HepG2 (cell line): Measurements from ENCODE around the gene PROX1. TPM values are rescaled to one million over a fixed set of nuclear protein-coding genes. Genes with fewer than 3 reads are reported as not detected.

Experiments used
- CREB1 ChIP-seq, 2 experiments: fragments of 450-650 bp in 1 of 2; IDR thresholded peaks; 2 replicates each; pipeline ENCODE4 v1.6.1; 2016 to 2017; ENCODE audit warnings: control low read depth in 1 of 2, mild to moderate bottlenecking in 1 of 2, missing compliant biosample characterization in 1 of 2, missing genetic modification characterization in 1 of 2
- ELF3 ChIP-seq: IDR thresholded peaks from 2 replicates; pipeline ENCODE4 v1.6.1; 2016; ENCODE audit warnings: missing genetic modification reagents, missing compliant biosample characterization
- GATAD2A ChIP-seq: IDR thresholded peaks from 2 replicates; pipeline ENCODE4 v1.6.1; 2016
- HIVEP1 ChIP-seq: sonication (generic); formaldehyde crosslinking; IDR thresholded peaks from 2 replicates; pipeline ENCODE4 v1.4.0; 2020; ENCODE audit warnings: mild to moderate bottlenecking, missing genetic modification reagents
- IRF2 ChIP-seq: IDR thresholded peaks from 2 replicates; pipeline ENCODE4 v1.6.1; 2018; ENCODE audit warnings: missing genetic modification reagents, missing compliant biosample characterization
- KDM4B ChIP-seq: sonication (generic); formaldehyde crosslinking; IDR thresholded peaks from 2 replicates; pipeline ENCODE4 v1.4.0; 2020; ENCODE audit warnings: missing genetic modification reagents
- KDM5B ChIP-seq: sonication (generic); formaldehyde crosslinking; IDR thresholded peaks from 2 replicates; pipeline ENCODE4 v1.4.0; 2020; ENCODE audit warnings: missing genetic modification reagents, mild to moderate bottlenecking, borderline replicate concordance
- MLLT10 ChIP-seq: sonication (generic); formaldehyde crosslinking; IDR thresholded peaks from 2 replicates; pipeline ENCODE4 v1.4.0; 2020; ENCODE audit warnings: missing genetic modification reagents
- NFIB ChIP-seq: sonication (generic); formaldehyde crosslinking; IDR thresholded peaks from 2 replicates; pipeline ENCODE4 v1.9.0; 2021; ENCODE audit warnings: missing genetic modification reagents, mild to moderate bottlenecking, borderline replicate concordance
- PHF5A ChIP-seq: IDR thresholded peaks from one replicate; pipeline ENCODE4 v1.6.1; 2018; ENCODE audit warnings: low read depth, missing genetic modification reagents; ENCODE audit not compliant: unreplicated experiment
- PPARG ChIP-seq: conservative IDR thresholded peaks from 2 replicates; pipeline ENCODE4 v1.6.1; 2016; ENCODE audit warnings: missing biosample characterization, missing genetic modification reagents
- RAD51 ChIP-seq: fragments of 450-650 bp; IDR thresholded peaks from 2 replicates; pipeline ENCODE4 v1.6.1; 2016; ENCODE audit warnings: borderline replicate concordance
- TBX2 ChIP-seq: sonication (generic); formaldehyde crosslinking; IDR thresholded peaks from 2 replicates; pipeline ENCODE4 v1.5.0; 2020; ENCODE audit warnings: missing genetic modification reagents, mild to moderate bottlenecking, borderline replicate concordance
- ZNF263 ChIP-seq: sonication (generic); formaldehyde crosslinking; IDR thresholded peaks from 2 replicates; pipeline ENCODE4 v1.4.0; 2020; ENCODE audit warnings: missing genetic modification reagents
- ZNF296 ChIP-seq: sonication (generic); formaldehyde crosslinking; conservative IDR thresholded peaks from 2 replicates; pipeline ENCODE4 v1.5.0; 2020; ENCODE audit warnings: mild to moderate bottlenecking, missing genetic modification reagents
- ZNF383 ChIP-seq: sonication (generic); formaldehyde crosslinking; IDR thresholded peaks from 2 replicates; pipeline ENCODE4 v1.4.0; 2020; ENCODE audit warnings: missing genetic modification reagents, mild to moderate bottlenecking, borderline replicate concordance
- ZNF44 ChIP-seq: sonication (generic); formaldehyde crosslinking; IDR thresholded peaks from 2 replicates; pipeline ENCODE4 v1.5.1; 2020; ENCODE audit warnings: mild to moderate bottlenecking, missing genetic modification reagents
- ZNF674 ChIP-seq: sonication (generic); formaldehyde crosslinking; IDR thresholded peaks from 2 replicates; pipeline ENCODE4 v1.5.0; 2020; ENCODE audit warnings: low read depth, mild to moderate bottlenecking, missing genetic modification reagents
- ZNF781 ChIP-seq: sonication (generic); formaldehyde crosslinking; IDR thresholded peaks from 2 replicates; pipeline ENCODE4 v1.5.1; 2020; ENCODE audit warnings: borderline replicate concordance, mild to moderate bottlenecking, missing genetic modification reagents; ENCODE audit errors: not compliant biosample characterization
- ZNF83 ChIP-seq: sonication (generic); formaldehyde crosslinking; IDR thresholded peaks from 2 replicates; pipeline ENCODE4 v1.4.0; 2020; ENCODE audit warnings: missing genetic modification reagents, mild to moderate bottlenecking, borderline replicate concordance
- ZSCAN9 ChIP-seq: IDR thresholded peaks from 2 replicates; pipeline ENCODE4 v1.6.1; 2016; ENCODE audit warnings: borderline replicate concordance
- polyA plus RNA-seq, 8 experiments: library from polyadenylated mRNA; depleted of rRNA in 3 of 8; stranded (reverse) in 7 of 8; unstranded in 1 of 8; fragments of >200 nt; fragmentation: Illumina TruSeq in 4 of 8; extraction: Trizol in 4 of 8; gene quantifications; 2 replicates each; pipeline versions ENCODE4 v1.2.1 to v1.2.3, GENCODE V29; 2011 to 2016; ENCODE audit warnings: low read depth in 4 of 8, missing spikeins in 1 of 8, mixed read lengths in 1 of 8; ENCODE audit not compliant: insufficient read depth in 1 of 8
- total RNA-seq, 5 experiments: library from RNA; depleted of rRNA; stranded (reverse); fragments of >200 nt; fragmentation: Illumina TruSeq; extraction: Trizol; gene quantifications; 2 replicates each; pipeline ENCODE4 v1.2.3, GENCODE V29; 2016; ENCODE audit warnings: low read depth in 1 of 5
- TF ChIP-seq, protein P1 (sequence below): sonication (generic); formaldehyde crosslinking; IDR thresholded peaks from 2 replicates; pipeline ENCODE4 v1.9.0; 2021; ENCODE audit warnings: missing genetic modification reagents, borderline replicate concordance
- TF ChIP-seq, protein P2 (sequence below): sonication (generic); formaldehyde crosslinking; IDR thresholded peaks from 2 replicates; pipeline ENCODE4 v1.5.0; 2020; ENCODE audit warnings: missing genetic modification reagents
- TF ChIP-seq, protein P3 (sequence below): sonication (generic); formaldehyde crosslinking; IDR thresholded peaks from 2 replicates; pipeline ENCODE4 v1.4.0; 2020; ENCODE audit warnings: missing genetic modification reagents
- TF ChIP-seq, protein P4 (sequence below): IDR thresholded peaks from 2 replicates; pipeline ENCODE4 v1.6.1; 2016; ENCODE audit warnings: missing genetic modification reagents, missing compliant biosample characterization

The PROX1 gene
- total and polyA plus RNA-seq, 2 of the 13 experiments (the other 11 are each of a cell fraction or from before 2014, with no cell fraction given), result 12.3 to 30.2 TPM

DNA sequence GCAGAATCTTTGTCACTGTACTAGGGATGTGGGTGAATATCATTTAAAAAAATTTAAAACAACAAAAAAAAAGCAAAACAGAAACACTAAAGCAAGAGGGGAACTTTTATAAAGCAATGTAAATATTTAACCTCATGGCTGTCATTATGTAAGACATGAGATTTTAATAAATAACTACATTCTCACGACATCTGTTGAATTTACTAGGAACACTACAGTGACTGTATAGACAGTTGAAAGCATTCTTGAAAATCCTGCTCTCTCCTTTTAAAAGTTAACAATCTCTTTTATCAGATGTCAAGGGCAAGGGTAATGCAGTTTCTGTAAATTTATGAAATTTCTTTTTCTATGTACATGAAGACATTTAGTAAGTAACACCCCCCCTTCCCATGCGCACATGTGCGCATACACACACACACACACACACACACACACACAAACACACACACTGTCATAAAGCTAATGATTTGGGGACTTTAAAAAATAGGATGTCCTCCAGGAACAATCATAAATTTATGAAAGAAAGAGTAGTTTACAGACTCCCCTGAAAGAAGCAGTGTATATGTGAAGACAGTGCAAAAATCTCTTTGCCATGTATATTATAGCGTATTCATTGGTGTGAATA is 51.7 kb downstream of the PROX1 start (continued):
- TF ChIP-seq, protein P1, sequence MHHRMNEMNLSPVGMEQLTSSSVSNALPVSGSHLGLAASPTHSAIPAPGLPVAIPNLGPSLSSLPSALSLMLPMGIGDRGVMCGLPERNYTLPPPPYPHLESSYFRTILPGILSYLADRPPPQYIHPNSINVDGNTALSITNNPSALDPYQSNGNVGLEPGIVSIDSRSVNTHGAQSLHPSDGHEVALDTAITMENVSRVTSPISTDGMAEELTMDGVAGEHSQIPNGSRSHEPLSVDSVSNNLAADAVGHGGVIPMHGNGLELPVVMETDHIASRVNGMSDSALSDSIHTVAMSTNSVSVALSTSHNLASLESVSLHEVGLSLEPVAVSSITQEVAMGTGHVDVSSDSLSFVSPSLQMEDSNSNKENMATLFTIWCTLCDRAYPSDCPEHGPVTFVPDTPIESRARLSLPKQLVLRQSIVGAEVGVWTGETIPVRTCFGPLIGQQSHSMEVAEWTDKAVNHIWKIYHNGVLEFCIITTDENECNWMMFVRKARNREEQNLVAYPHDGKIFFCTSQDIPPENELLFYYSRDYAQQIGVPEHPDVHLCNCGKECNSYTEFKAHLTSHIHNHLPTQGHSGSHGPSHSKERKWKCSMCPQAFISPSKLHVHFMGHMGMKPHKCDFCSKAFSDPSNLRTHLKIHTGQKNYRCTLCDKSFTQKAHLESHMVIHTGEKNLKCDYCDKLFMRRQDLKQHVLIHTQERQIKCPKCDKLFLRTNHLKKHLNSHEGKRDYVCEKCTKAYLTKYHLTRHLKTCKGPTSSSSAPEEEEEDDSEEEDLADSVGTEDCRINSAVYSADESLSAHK, result no peak
- TF ChIP-seq PPARG (CRISPR knock-in tag) (0 out of 2 replicates have a peak, but pooled peaks have one; percentile 36), ZNF263 (CRISPR knock-in tag) (no peak), KDM5B (CRISPR knock-in tag) (no peak), GATAD2A (CRISPR knock-in tag) (peak; percentile 70), ZSCAN9 (no peak), RAD51 (no peak), KDM4B (CRISPR knock-in tag) (no peak), ZNF296 (CRISPR knock-in tag) (no peak), ELF3 (CRISPR knock-in tag) (no peak), IRF2 (CRISPR knock-in tag) (peak; percentile 27; the same call in 1 of the 2 replicates), TBX2 (CRISPR knock-in tag) (no peak), ZNF83 (CRISPR knock-in tag) (no peak), ZNF383 (CRISPR knock-in tag) (no peak), ZNF781 (no peak), CREB1 (IDR thresholded peaks at IDR 0.05) (no peak), CREB1 (CRISPR knock-in tag; IDR thresholded peaks at IDR 0.05) (peak; percentile 18; the same call in 1 of the 2 replicates), NFIB (CRISPR knock-in tag) (no peak), ZNF44 (CRISPR knock-in tag) (no peak), MLLT10 (CRISPR knock-in tag) (no peak), PHF5A (CRISPR knock-in tag) (no peak), ZNF674 (no peak), HIVEP1 (CRISPR knock-in tag) (no peak)
- TF ChIP-seq, protein P2, sequence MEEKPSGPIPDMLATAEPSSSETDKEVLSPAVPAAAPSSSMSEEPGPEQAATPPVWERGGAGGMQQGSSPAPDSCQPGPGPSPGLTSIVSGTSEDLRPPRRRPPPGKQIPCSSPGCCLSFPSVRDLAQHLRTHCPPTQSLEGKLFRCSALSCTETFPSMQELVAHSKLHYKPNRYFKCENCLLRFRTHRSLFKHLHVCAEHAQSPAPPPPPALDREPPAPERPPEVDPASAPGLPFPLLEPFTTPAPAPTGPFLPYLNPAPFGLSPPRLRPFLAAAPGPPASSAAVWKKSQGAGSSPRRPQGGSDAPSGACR, result no peak
- TF ChIP-seq, protein P3, sequence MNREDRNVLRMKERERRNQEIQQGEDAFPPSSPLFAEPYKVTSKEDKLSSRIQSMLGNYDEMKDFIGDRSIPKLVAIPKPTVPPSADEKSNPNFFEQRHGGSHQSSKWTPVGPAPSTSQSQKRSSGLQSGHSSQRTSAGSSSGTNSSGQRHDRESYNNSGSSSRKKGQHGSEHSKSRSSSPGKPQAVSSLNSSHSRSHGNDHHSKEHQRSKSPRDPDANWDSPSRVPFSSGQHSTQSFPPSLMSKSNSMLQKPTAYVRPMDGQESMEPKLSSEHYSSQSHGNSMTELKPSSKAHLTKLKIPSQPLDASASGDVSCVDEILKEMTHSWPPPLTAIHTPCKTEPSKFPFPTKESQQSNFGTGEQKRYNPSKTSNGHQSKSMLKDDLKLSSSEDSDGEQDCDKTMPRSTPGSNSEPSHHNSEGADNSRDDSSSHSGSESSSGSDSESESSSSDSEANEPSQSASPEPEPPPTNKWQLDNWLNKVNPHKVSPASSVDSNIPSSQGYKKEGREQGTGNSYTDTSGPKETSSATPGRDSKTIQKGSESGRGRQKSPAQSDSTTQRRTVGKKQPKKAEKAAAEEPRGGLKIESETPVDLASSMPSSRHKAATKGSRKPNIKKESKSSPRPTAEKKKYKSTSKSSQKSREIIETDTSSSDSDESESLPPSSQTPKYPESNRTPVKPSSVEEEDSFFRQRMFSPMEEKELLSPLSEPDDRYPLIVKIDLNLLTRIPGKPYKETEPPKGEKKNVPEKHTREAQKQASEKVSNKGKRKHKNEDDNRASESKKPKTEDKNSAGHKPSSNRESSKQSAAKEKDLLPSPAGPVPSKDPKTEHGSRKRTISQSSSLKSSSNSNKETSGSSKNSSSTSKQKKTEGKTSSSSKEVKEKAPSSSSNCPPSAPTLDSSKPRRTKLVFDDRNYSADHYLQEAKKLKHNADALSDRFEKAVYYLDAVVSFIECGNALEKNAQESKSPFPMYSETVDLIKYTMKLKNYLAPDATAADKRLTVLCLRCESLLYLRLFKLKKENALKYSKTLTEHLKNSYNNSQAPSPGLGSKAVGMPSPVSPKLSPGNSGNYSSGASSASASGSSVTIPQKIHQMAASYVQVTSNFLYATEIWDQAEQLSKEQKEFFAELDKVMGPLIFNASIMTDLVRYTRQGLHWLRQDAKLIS (CRISPR knock-in tag), result no peak
- TF ChIP-seq, protein P4, sequence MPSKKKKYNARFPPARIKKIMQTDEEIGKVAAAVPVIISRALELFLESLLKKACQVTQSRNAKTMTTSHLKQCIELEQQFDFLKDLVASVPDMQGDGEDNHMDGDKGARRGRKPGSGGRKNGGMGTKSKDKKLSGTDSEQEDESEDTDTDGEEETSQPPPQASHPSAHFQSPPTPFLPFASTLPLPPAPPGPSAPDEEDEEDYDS (CRISPR knock-in tag), result no peak; the same call in 1 of the 2 replicates
